H7 (cell line): ENCODE results near the gene AMPH. TPM values are rescaled to one million over a fixed set of nuclear protein-coding genes. Genes with fewer than 3 reads are reported as not detected.
"Not testable (repeated sequence)": the region's sequence is repeated elsewhere in the genome, so short reads cannot be mapped to it uniquely, and the experiment has no call there.

Experiments
- DNase-seq: peaks from one replicate; pipeline ENCODE4 v3.0.0; 2012
- H3K27me3 ChIP-seq: 2 replicates; pipeline ENCODE4 v1.6.0; 2011; ENCODE audit warnings: mild to moderate bottlenecking, low read length; ENCODE audit not compliant: control insufficient read depth, insufficient read depth
- H3K36me3 ChIP-seq: replicated peaks from 2 replicates; pipeline ENCODE4 v1.5.1; 2011; ENCODE audit warnings: low read length; ENCODE audit not compliant: control insufficient read depth, insufficient read depth
- H3K4me3 ChIP-seq: 2 replicates; pipeline ENCODE4 v1.5.1; 2011; ENCODE audit warnings: low read depth, mild to moderate bottlenecking, control low read depth, low read length, moderate library complexity; ENCODE audit not compliant: insufficient read depth
- total RNA-seq: library from RNA; depleted of rRNA; stranded (reverse); fragments of >200 nt; shearing (Covaris generic); gene quantifications from 2 replicates; pipeline ENCODE4 v1.2.3, GENCODE V29; 2014

Gene AMPH
- total RNA-seq, 1 experiment from 2014 or later: 2.8 TPM

DNA sequence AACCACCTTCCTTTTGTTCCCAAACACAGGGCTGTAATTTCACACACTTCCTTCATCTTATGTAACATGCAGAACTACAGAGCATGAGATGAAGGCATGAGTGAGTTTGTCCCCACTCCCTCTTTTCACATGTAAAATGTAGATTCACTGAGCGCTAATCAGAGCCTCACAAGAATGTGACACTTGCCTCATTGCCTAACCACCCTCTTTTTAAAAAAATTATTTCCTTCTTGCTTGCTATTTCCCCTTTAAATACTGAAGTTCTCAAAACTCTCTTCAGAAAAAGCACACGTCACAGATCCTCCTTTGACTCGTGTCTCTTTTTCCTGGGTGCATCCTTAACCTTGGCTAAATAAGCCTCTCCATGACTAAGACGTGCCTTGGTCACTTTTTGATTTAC is 236.5 kb downstream of the AMPH start:
- Histone ChIP-seq H3K4me3 (no peak overlapping the region), H3K36me3 (no peaks in the 10 kb centered on the region), H3K27me3 (no peaks in the 10 kb centered on the region)
- no peak for DNase-seq

GRCh38 chr7:38393874-38394273 is 237.3 kb downstream of the AMPH start:
- Histone ChIP-seq H3K36me3 (no peaks in the 10 kb centered on the region), H3K27me3 (no peaks in the 10 kb centered on the region), H3K4me3 (no peak overlapping the region)
- DNase-seq: no peak

- DNase-seq: no peak
- Histone ChIP-seq H3K4me3 (no peak overlapping the region), H3K27me3 (no peaks in the 10 kb centered on the region)
These were observed 239.4 kb downstream of the AMPH start for GRCh38 chr7:38391751-38392150.

DNA sequence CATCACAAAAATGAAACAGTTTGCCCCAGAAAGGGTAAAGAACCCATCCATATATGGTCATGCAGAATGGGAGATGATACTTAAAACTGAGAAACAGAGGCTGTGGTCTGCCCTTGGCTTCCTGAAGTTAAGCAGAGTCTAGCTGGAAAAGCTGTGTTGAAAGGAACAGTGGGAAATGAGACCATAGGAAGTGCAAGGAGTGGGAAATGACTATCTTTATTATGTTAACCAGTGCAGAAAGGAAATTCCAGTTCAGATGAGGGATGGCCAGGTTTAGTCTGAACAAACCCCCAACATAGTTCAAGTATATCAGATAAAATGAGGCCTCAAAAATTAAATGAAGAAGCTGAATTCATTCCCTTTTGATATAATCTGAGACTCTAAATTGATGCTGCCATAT is 245.5 kb downstream of the AMPH start:
- H3K36me3 ChIP-seq: no peaks in the 10 kb centered on the region
- no peak for DNase-seq
- H3K27me3 ChIP-seq: no peaks in the 10 kb centered on the region
- H3K4me3 ChIP-seq: no peak overlapping the region

More at GRCh38 chr7:38391751-38392150, 239.4 kb downstream of the AMPH start:
- H3K36me3 ChIP-seq: no peaks in the 10 kb centered on the region

- Histone ChIP-seq H3K4me3 (no peak overlapping the region), H3K27me3 (no peaks in the 10 kb centered on the region), H3K36me3 (no peaks in the 10 kb centered on the region)
- no peak for DNase-seq
These were observed 247.9 kb downstream of the AMPH start for GRCh38 chr7:38383281-38383680.

- no peak for DNase-seq
- no peak overlapping the region for H3K4me3 ChIP-seq
- H3K27me3 ChIP-seq: no peaks in the 10 kb centered on the region
- H3K36me3 ChIP-seq: no peaks in the 10 kb centered on the region
These were observed 248.5 kb downstream of the AMPH start for GRCh38 chr7:38382684-38383083.

- DNase-seq: no peak
- no peaks in the 10 kb centered on the region for H3K27me3 ChIP-seq
- no peak overlapping the region for H3K4me3 ChIP-seq
- no peaks in the 10 kb centered on the region for H3K36me3 ChIP-seq
These were observed 255.7 kb downstream of the AMPH start for GRCh38 chr7:38375453-38375852.

- Histone ChIP-seq H3K36me3 (no peaks in the 10 kb centered on the region), H3K4me3 (no peak overlapping the region), H3K27me3 (no peaks in the 10 kb centered on the region)
- DNase-seq: peak; percentile 54
These were observed 256.7 kb downstream of the AMPH start for GRCh38 chr7:38374507-38374906.

GRCh38 chr7:38373155-38373554 is 258.0 kb downstream of the AMPH start:
- Histone ChIP-seq H3K4me3 (no peak overlapping the region), H3K36me3 (no peaks in the 10 kb centered on the region), H3K27me3 (no peaks in the 10 kb centered on the region)
- no peak for DNase-seq

DNA sequence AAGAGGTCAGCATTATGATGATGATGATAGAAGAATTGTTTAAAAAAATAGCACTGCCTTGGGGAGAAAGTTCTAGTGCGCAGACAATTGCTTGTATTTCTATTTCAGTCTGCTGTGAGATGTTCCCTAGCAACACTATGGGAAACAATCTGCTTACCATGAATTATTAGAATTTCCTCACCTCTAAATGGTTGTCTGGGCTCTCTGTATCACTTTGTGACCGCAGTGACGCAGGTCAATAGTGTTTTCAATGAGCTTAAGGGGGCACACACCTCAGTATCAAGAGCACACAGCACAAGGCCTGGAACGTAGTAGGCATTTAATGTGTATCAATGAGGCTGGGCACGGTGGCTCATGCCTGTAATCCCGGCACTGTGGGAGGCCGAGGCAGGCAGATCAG is 258.9 kb downstream of the AMPH start:
- H3K4me3 ChIP-seq: no peak overlapping the region
- no peaks in the 10 kb centered on the region for H3K36me3 ChIP-seq
- no peaks in the 10 kb centered on the region for H3K27me3 ChIP-seq
- DNase-seq: no peak

GRCh38 chr7:38369816-38370493 is 261.2 kb downstream of the AMPH start:
- peak; percentile 69 for DNase-seq
- Histone ChIP-seq H3K36me3 (no peaks in the 10 kb centered on the region), H3K27me3 (no peaks in the 10 kb centered on the region), H3K4me3 (no peak overlapping the region)

- DNase-seq: peak; percentile 69
- Histone ChIP-seq H3K36me3 (no peaks in the 10 kb centered on the region), H3K4me3 (no peak overlapping the region), H3K27me3 (no peaks in the 10 kb centered on the region)
These were observed 263.0 kb downstream of the AMPH start for GRCh38 chr7:38368191-38368605.

DNA sequence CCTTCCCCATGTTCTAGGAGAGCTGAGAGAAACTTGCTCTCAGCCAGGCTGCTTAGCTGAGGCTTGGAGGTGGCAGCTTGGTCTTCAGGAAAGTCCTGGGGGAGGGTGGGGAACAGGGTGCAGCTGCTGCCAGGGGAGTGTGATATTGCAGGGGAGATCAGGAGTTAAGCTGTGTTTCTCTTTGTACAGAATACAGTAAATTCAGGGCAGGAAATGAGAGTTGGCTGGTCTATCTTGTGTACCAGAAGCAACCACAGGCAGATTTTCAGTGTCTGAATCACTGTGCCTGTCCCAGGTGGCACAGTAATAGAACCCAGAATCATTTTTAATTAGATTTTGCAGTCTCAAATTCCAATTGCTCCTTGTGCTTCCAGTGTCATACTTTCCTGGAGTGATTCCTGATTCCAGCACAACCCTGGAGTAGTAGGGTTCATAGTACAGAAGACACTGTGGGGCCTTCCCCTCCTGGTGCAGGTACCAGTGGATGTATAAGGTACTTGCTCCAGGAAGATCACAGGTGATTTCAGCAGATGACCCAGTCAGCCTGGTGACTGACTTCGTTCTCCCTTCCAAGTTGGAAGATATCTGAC is 263.8 kb downstream of the AMPH start:
- Histone ChIP-seq H3K36me3 (no peaks in the 10 kb centered on the region), H3K27me3 (no peaks in the 10 kb centered on the region), H3K4me3 (no peak overlapping the region)
- no peak for DNase-seq

DNA sequence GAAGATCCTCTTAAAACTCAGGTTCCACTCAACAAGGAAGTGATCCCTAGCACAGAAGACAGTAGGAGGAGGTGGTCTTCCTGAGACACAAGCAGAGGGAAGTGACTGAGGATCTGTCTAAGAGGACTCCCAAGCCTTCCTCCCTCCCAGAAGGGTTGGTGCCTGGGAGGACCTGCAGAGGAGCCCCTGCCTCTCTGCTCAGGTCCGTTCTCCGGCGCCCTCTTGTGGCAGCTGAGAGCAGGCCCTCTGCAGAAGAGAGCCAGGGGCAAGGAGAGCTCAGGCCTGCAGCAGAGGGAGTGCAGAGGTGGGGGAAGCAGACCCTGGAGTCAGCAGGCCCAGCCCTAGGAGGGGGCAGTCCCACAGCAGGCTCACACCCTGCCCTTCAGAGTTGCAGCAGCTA is 267.8 kb downstream of the AMPH start:
- H3K36me3 ChIP-seq, H3K27me3 ChIP-seq, H3K4me3 ChIP-seq: not testable (repeated sequence)
- peak; percentile 64 for DNase-seq

- DNase-seq, H3K36me3 ChIP-seq, H3K4me3 ChIP-seq, H3K27me3 ChIP-seq: not testable (repeated sequence)
These were observed 268.4 kb downstream of the AMPH start for GRCh38 chr7:38362611-38363237.
